ENCODE data around the gene CD79B. TPM values are rescaled to one million over a fixed set of nuclear protein-coding genes. Genes with fewer than 3 reads are reported as not detected.

CD79B gene
- total and polyA plus RNA-seq, 2 of the 8 experiments (the other 6 are each of a cell fraction or from before 2014, with no cell fraction given) = 1.5 to 3.9 TPM

- Histone ChIP-seq H3K9ac (replicated peaks in 1 of 4; ENCODE audit: extremely low read depth in 1 of 4, low read depth in 3 of 4, low read length in 3 of 4) (no peak overlapping the region; a peak in 1 of 7 replicates), H2BK5ac (ENCODE audit: low read depth, low read length) (0 out of 2 replicates have a peak overlapping the region, but pooled peaks have one; percentile 66), H3K9me3 (ENCODE audit: insufficient read depth in 2 of 2, low read depth in 1 of 2, low read length in 1 of 2) (no peaks in the 10 kb centered on the region), H3K4me3 (ENCODE audit: extremely low read depth in 1 of 4, insufficient read depth in 2 of 4, low read depth in 3 of 4, low read length in 4 of 4) (peak overlapping the region; percentile 29 to 62 (median 50); a peak in 6 of 8 replicates), H2BK12ac (ENCODE audit: low read depth, low read length) (0 out of 2 replicates have a peak overlapping the region, but pooled peaks have one; percentile 50), H3K56ac (replicated peaks; ENCODE audit: insufficient read length, low read depth, low read length) (no peak overlapping the region), H2AFZ (ENCODE audit: low read length) (no peak overlapping the region), H4K91ac (replicated peaks; ENCODE audit: insufficient read length, low read length) (no peak overlapping the region), H2BK15ac (ENCODE audit: low read length) (0 out of 2 replicates have a peak overlapping the region, but pooled peaks have one; percentile 19), H3K23me2 (ENCODE audit: low read depth, low read length) (peaks cover 8% of the 10 kb centered on the region), H4K8ac (ENCODE audit: extremely low read depth, insufficient read depth, low read length) (no peak overlapping the region), H3K14ac (ENCODE audit: insufficient read length) (no peak overlapping the region), H3K36me3 (ENCODE audit: control insufficient read depth in 2 of 4, insufficient read depth in 4 of 4, low read length in 3 of 4) (peaks cover 0 to 3% (median 0%) of the 10 kb centered on the region in 4 experiments; a peak in 1 of 8 replicates), H4K5ac (ENCODE audit: insufficient read length, low read depth, low read length) (no peak overlapping the region), H2AK5ac (ENCODE audit: low read depth, low read length) (peak overlapping the region; percentile 86; the same call in 1 of the 2 replicates), H3K79me1 (ENCODE audit: low read depth, low read length) (0 out of 2 replicates have a peak, but pooled peaks cover 2% of the 10 kb centered on the region), H3K23ac (ENCODE audit: insufficient read length) (no peak overlapping the region), H3K4me1 (replicated peaks in 1 of 4; ENCODE audit: control insufficient read depth in 3 of 4, insufficient read depth in 4 of 4, low read length in 3 of 4) (peaks cover 0 to 20% (median 9%) of the 10 kb centered on the region in 4 experiments; a peak in 6 of 7 replicates), H3K4ac (replicated peaks; ENCODE audit: insufficient read length, low read depth, low read length) (no peak overlapping the region), H4K20me1 (replicated peaks in 1 of 2; ENCODE audit: control insufficient read depth in 1 of 2, insufficient read depth in 2 of 2, low read length in 2 of 2) (peaks cover 0 to 4% of the 10 kb centered on the region in 2 experiments), H3K27ac (ENCODE audit: low read depth, low read length) (no peak overlapping the region), H3K27me3 (replicated peaks in 1 of 4; ENCODE audit: control insufficient read depth in 3 of 4, extremely low read depth in 1 of 4, insufficient read depth in 3 of 4, low read length in 3 of 4) (no peaks in the 10 kb centered on the region), H2BK20ac (ENCODE audit: low read length) (no peak overlapping the region), H2BK120ac (replicated peaks; ENCODE audit: low read depth, low read length) (no peak overlapping the region), H3K18ac (ENCODE audit: extremely low read depth, low read length) (peak overlapping the region; percentile 9), H3K79me2 (ENCODE audit: control insufficient read depth in 1 of 2, insufficient read depth in 2 of 2, low read length in 2 of 2) (no peaks in the 10 kb centered on the region), H3K4me2 (ENCODE audit: insufficient read depth in 1 of 2, low read depth in 2 of 2, low read length in 2 of 2) (peak overlapping the region; percentile 79 to 97)
- ChIA-PET CTCF (ENCODE audit: partially characterized antibody) (interaction anchor here (0.9 to 14.4 kb wide), 5 partner anchors 9 to 45 kb away, joined by 3 to 270 read pairs (median 36); partner anchors contain the start of genes CD79B, CSHL1 and GH1), POLR2A (ENCODE audit: partially characterized antibody) (interaction anchor here (0.7 to 3.3 kb wide), 6 partner anchors 9 to 1322 kb away, joined by 3 to 19 read pairs (median 4); no protein-coding TSS in a partner anchor)
- FAIRE-seq = no peak
- 64% methylated on average over 7 of the region's 7 CpGs; no CpG with 5 or more reads in 1 of the 2 experiments for WGBS, 2 experiments (ENCODE audit: extremely low coverage in 1 of 2, insufficient coverage in 1 of 2, insufficient read length in 1 of 2, insufficient replicate concordance in 2 of 2, low coverage in 1 of 2, low lambda C conversion rate in 2 of 2, missing lambda C conversion rate in 1 of 2)
- no peak for DNase-seq (ENCODE audit: low read depth in 1 of 2, low spot score in 2 of 2)
- TF ChIP-seq SP4 (IDR thresholded peaks at IDR 0.05; ENCODE audit: low read length) (no peak), JUND (IDR thresholded peaks at IDR 0.05; ENCODE audit: low read length) (no peak), EZH2 (IDR thresholded peaks at IDR 0.05; ENCODE audit: low read depth, low read length, severe bottlenecking) (no peak), CEBPB (IDR thresholded peaks at IDR 0.05; ENCODE audit: low read depth, low read length) (no peak), FOSL1 (IDR thresholded peaks at IDR 0.05; ENCODE audit: insufficient read depth, low read depth, low read length) (no peak), ATF2 (IDR thresholded peaks at IDR 0.05; ENCODE audit: low read length) (no peak), RAD21 (IDR thresholded peaks at IDR 0.05 in 1 of 2, conservative IDR thresholded peaks at IDR 0.05 in 1 of 2; ENCODE audit: low read depth in 2 of 2, low read length in 2 of 2) (no peak)
Observed at GRCh38 chr17:63960430-63960829, 28.3 kb upstream of the CD79B start.
